ENCODE data around the gene MBNL1. TPM values are rescaled to one million over a fixed set of nuclear protein-coding genes. Genes with fewer than 3 reads are reported as not detected.
A peak's percentile ranks its signal among the peaks of the same experiment; 100 is the strongest.

The MBNL1 gene
- total and polyA plus RNA-seq, 2 of the 13 experiments (the other 11 are each of a cell fraction or from before 2014, with no cell fraction given) = 27.1 to 55.4 TPM

- TF ChIP-seq ZNF609 (CRISPR knock-in tag; IDR thresholded peaks at IDR 0.05; ENCODE audit: borderline replicate concordance) (no peak; the same call in 1 of the 2 replicates), ZNF713 (CRISPR knock-in tag; IDR thresholded peaks at IDR 0.05) (no peak), MNT (IDR thresholded peaks at IDR 0.05) (no peak), POLR2A (IDR thresholded peaks at IDR 0.05; ENCODE audit: insufficient read depth in 1 of 2, low read depth in 2 of 2, low read length in 2 of 2) (peak; percentile 85 to 93), CENPT (CRISPR knock-in tag; IDR thresholded peaks at IDR 0.05; ENCODE audit: low read depth) (no peak; the same call in 1 of the 2 replicates), ZNF792 (CRISPR knock-in tag; IDR thresholded peaks at IDR 0.05) (peak; percentile 89; the same call in 1 of the 2 replicates), TCF12 (IDR thresholded peaks at IDR 0.05) (no peak), TCF12 (CRISPR knock-in tag; IDR thresholded peaks at IDR 0.05) (no peak), STAG1 (CRISPR knock-in tag; IDR thresholded peaks at IDR 0.05) (no peak), SP140L (CRISPR knock-in tag; IDR thresholded peaks at IDR 0.05; ENCODE audit: borderline replicate concordance) (no peak), ZBTB20 (CRISPR knock-in tag; IDR thresholded peaks at IDR 0.05; ENCODE audit: borderline replicate concordance, low read depth) (peak; percentile 56; the same call in 1 of the 2 replicates), FOXO1 (CRISPR knock-in tag; IDR thresholded peaks at IDR 0.05) (0 out of 2 replicates have a peak, but pooled peaks have one; percentile 26), MAFG (CRISPR knock-in tag; IDR thresholded peaks at IDR 0.05) (no peak), ZNF251 (CRISPR knock-in tag; IDR thresholded peaks at IDR 0.05) (no peak), RFXANK (CRISPR knock-in tag; IDR thresholded peaks at IDR 0.05) (no peak), ZNF382 (CRISPR knock-in tag; IDR thresholded peaks at IDR 0.05; ENCODE audit: borderline replicate concordance) (no peak), ZBTB34 (CRISPR knock-in tag; IDR thresholded peaks at IDR 0.05) (0 out of 2 replicates have a peak, but pooled peaks have one; percentile 23), TIGD3 (CRISPR knock-in tag; IDR thresholded peaks at IDR 0.05; ENCODE audit: borderline replicate concordance) (peak; percentile 71; the same call in 1 of the 2 replicates)
These were observed at the start of gene MBNL1 (continued) for GRCh38 chr3:152268555-152269055.
